Ectodermal cell (in vitro differentiated cells): Measurements from ENCODE around the gene VIM.

ENCODE experiments used
- H3K27ac ChIP-seq: 2 replicates; pipeline ENCODE4 v1.7.0; 2013; ENCODE audit warnings: mild to moderate bottlenecking, low read depth, low read length; ENCODE audit not compliant: insufficient read depth, poor library complexity, severe bottlenecking
- H3K27me3 ChIP-seq: 2 replicates; pipeline ENCODE4 v1.7.0; 2013; ENCODE audit warnings: mild to moderate bottlenecking, low read length; ENCODE audit not compliant: insufficient read depth, control insufficient read depth, poor library complexity, severe bottlenecking
- H3K36me3 ChIP-seq: one replicate; pipeline ENCODE4 v1.7.0; 2013; ENCODE audit warnings: low read length; ENCODE audit not compliant: control insufficient read depth, insufficient read depth
- H3K4me1 ChIP-seq: one replicate; pipeline ENCODE4 v1.7.0; 2013; ENCODE audit warnings: low read length; ENCODE audit not compliant: control insufficient read depth, insufficient read depth
- H3K4me3 ChIP-seq: 2 replicates; pipeline ENCODE4 v1.7.0; 2013; ENCODE audit warnings: low read depth, low read length, control low read depth; ENCODE audit not compliant: insufficient read depth
- H3K9me3 ChIP-seq: 2 replicates; pipeline ENCODE4 v1.7.0; 2013; ENCODE audit warnings: mild to moderate bottlenecking, low read length, moderate library complexity; ENCODE audit not compliant: control insufficient read depth
- WGBS, 2 experiments: methylation state at CpG; one replicate each; pipeline ENCODE4 v1.1.7; 2013; ENCODE audit warnings: missing lambda C conversion rate in 2 of 2; 5-methylcytosine and 5-hydroxymethylcytosine counted together

The VIM gene

DNA sequence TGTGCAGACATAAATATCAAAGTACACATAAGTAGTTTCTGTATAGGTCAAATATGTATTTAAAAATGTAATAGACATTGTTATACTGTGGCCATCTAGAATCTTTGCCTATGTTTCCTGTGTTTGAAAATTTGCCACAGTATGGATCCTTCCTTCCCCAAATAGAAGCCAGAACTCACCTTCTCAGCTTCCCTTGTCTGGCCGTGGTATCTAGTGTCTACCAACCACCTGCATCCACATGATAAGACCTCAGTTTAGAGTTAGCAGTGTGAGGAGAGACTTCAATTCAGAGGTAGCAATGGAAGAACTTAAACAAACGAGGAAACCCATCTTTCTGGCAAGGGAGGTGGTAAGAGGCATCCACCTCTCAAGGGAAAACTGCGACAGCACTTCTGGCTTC is 31.5 kb upstream of the VIM start:
- H3K4me3 ChIP-seq, result no peak overlapping the region
- 48 to 59% methylated on average over 2 to 3 of the region's 3 CpGs for WGBS, 2 experiments
- H3K36me3 ChIP-seq, result no peaks in the 10 kb centered on the region
- H3K9me3 ChIP-seq, result no peaks in the 10 kb centered on the region
- peaks cover 6% of the 10 kb centered on the region for H3K4me1 ChIP-seq
- no peaks in the 10 kb centered on the region for H3K27me3 ChIP-seq
- no peak overlapping the region for H3K27ac ChIP-seq

DNA sequence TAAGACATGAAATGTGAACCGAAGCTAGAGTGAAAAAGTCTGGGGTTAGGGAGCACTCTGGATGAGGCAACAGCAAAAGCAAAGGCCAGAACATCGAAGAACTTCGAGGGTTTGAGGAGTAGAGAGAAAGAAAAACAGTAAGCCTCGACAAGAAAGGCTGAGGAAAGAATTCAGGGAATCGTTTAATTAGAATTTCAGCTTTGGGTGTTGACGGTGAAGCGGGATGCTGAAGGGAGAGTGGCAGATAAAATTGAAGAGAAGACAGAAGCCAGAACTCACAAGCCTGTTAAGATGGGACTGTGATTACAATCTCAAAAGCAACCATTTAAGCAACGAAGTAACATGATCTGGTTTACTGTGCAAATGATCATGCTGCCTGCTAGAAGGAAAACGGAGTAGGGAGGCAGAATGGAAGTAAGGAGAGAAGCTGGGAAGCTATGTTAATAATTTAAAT is 28.7 kb upstream of the VIM start:
- Histone ChIP-seq H3K4me1 (peaks cover 18% of the 10 kb centered on the region), H3K4me3 (peak overlapping the region; percentile 2), H3K27me3 (no peaks in the 10 kb centered on the region), H3K9me3 (no peaks in the 10 kb centered on the region), H3K36me3 (no peaks in the 10 kb centered on the region), H3K27ac (peak overlapping the region; percentile 0)
- WGBS, 2 experiments, result 10 to 12% methylated on average over 9 of the region's 9 CpGs

DNA sequence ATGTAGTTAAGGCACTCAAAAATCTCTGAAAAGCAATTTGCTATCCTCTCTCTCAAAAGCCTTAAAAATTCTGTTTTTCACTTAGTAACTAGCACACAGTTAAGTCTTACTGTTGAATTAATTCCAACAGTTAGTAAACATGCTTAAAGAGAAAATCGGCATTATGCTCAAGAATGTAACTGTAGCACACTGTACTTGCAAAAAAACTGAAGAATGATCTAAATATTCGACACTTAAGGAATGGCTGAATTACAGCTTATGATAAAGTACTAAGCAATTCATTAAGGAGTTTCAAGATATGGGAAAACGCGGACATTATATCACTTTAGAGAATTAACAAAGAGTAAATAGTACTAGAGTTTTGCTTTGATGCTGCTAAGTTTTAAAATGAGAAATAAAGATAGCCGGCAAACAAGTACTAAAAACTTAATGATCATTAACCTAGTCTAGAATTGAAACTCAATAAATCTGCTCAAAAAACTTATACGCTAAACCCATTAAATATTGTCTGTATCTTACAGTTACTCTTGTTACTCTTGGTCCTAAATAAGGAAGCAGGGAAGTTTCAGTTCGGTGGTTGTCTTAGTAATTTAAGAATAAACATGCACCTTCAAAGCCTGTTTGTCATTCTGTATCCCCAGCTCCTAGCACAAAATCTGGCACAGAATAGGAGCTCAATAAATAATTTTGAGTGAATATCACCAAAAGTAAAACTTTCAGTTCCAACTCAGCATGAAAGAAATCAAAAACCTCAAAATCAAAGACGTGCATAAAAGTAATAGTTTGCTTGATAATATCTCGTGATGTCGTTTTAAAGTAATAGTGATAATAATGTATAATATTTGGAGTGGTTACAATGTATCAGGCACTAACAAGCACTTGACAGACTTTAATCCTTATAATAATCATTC is 27.8 kb upstream of the VIM start:
- Histone ChIP-seq H3K4me3 (peak overlapping the region; percentile 70), H3K4me1 (peaks cover 18% of the 10 kb centered on the region), H3K9me3 (no peaks in the 10 kb centered on the region), H3K36me3 (no peaks in the 10 kb centered on the region), H3K27ac (peak overlapping the region; percentile 97), H3K27me3 (no peaks in the 10 kb centered on the region)
- WGBS, 2 experiments, result 72 to 82% methylated on average over 3 to 9 of the region's 10 CpGs

DNA sequence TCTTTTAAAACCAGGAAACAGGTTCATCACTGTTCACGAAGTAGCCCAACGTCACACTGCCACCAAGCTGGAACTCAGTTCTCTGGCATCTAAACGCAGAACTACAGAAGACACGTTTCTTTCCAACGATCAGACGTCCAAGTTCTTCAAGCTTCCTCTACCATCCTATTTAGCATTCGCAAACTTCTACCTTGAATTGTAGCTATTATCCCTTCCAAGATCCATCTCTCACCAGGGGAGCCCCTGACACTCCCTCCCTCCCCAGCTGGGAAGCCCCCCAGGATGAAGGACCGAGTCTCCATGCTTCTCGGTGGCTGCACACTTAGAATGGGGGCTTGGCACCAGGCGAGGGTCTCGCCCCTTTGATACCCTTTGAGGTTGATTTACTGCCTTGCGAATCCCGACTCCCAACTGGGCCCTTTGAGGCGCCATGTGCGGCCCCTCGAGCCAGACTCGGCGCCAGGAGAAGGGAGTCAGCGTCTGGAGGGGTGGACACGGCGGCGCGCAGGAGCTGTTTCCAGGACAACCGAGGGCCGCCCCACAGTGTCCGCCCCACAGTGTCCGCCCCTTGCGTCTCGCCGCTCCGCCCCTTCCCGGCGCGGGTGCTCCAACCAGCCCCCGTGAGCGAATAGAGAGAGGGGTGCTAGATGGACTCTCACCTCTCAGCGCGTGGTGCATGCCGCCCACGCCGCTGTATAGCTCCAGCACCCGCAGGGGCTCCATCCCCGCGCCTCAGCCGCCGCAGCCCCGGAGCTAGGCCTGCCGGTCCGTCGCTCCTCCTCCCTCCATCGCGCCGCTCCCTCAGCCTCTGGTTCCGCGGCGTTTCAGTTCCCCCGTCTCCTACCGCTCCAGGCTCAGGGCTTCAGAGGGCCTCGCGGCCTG is 26.9 kb upstream of the VIM start, which contains the start of gene TRDMT1:
Gene TRDMT1, minus strand, starts transcription at position 761 of the 882 bp plus-strand sequence. Its CDS starts 38 bp downstream, at position 723.
- 0% methylated on average over 59 of the region's 60 CpGs for WGBS, 2 experiments
- no peaks in the 10 kb centered on the region for H3K9me3 ChIP-seq
- H3K4me3 ChIP-seq, result peak within 1 kb of the TSS; percentile 70
- no peaks in the 10 kb centered on the region for H3K27me3 ChIP-seq
- H3K27ac ChIP-seq, result peak within 1 kb of the TSS; percentile 97
- peaks cover 18% of the 10 kb centered on the region for H3K4me1 ChIP-seq
- no peaks in the 10 kb centered on the region for H3K36me3 ChIP-seq

DNA sequence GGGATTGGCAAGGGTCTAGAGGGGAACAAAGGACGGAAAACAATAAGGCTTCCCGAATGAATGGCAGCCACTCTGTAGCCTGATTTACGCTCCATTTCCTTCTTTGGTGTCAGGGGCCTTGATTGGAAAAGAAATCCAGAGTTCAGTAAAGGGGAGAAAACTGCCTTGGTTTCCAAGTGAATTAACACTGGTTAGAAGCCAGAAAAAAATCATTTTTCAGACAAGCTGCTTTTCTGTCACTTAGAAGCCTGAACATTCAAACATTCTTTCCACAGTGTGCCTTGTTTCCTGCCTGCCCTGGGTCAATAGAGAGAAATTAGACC is 26.3 kb upstream of the VIM start:
- WGBS, 2 experiments, result 0 to 2% methylated on average over 3 of the region's 3 CpGs
- Histone ChIP-seq H3K9me3 (no peaks in the 10 kb centered on the region), H3K27me3 (no peaks in the 10 kb centered on the region), H3K36me3 (no peaks in the 10 kb centered on the region), H3K4me1 (peaks cover 18% of the 10 kb centered on the region), H3K27ac (peak overlapping the region; percentile 97), H3K4me3 (peak overlapping the region; percentile 70)

DNA sequence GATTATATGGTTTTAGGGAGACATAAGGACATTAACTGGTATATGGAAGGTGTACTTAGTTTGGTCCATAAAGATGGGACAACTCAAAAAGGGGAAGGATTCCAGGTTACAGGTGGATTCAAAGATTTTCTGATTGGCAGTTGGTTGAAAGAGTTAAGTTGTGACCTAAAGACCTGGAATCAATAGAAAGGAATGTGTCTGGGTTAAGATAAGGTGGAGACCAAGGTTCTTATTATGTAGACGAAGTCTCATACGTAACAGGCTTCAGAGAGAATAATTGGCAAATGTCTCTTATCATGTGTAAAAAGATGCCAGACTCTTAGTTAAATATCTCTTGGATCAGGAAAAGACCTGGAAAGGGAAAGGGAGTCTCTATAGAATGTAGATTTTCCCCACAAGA is 25.5 kb upstream of the VIM start:
- Histone ChIP-seq H3K4me3 (no peak overlapping the region), H3K36me3 (no peaks in the 10 kb centered on the region), H3K4me1 (peaks cover 18% of the 10 kb centered on the region), H3K9me3 (no peaks in the 10 kb centered on the region), H3K27ac (peak overlapping the region; percentile 97), H3K27me3 (no peaks in the 10 kb centered on the region)
- WGBS, 2 experiments, result 93 to 94% methylated on average over 2 of the region's 2 CpGs

DNA sequence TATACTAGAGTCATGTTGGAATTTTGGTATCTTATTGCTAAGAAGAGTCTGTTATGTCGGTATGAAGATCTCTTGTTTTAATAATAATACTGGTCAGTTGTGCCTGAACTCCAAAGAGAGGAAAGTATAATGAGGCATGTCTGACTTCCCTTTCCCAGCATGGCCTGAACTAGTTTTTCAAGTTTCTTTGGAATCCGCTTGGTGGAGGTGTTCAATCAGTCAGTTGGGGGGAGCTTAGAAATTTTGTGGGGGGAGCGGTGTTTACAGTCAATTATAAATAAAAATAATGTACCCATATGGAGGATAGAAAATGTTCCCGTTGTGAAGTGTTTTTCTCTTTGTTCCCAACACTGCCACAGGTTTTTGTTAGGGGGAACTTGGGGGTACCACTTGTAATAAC is 25.0 kb upstream of the VIM start:
- peaks cover 18% of the 10 kb centered on the region for H3K4me1 ChIP-seq
- H3K27ac ChIP-seq, result no peak overlapping the region
- 87 to 90% methylated on average over 2 to 4 of the region's 4 CpGs for WGBS, 2 experiments
- H3K27me3 ChIP-seq, result no peaks in the 10 kb centered on the region
- H3K9me3 ChIP-seq, result no peaks in the 10 kb centered on the region
- H3K4me3 ChIP-seq, result no peak overlapping the region
- no peaks in the 10 kb centered on the region for H3K36me3 ChIP-seq

DNA sequence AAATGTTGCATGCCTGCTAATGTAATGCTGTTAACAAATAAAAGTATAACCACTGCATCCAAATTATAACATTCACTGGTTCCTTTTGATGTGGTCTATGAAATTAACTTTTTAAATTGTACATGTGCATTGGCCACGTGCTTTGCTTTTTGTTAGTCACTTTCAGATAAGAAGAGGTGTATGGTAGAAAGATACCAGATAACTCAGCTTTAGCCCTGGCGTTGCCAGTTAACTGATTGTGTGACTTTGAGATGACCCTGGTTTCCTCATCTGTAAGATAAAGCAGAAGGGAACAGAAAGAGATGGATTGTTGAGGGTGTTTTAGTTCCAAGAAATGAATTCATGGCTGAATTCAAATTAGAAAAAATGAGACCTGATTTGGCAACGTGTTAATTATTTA is 24.6 kb upstream of the VIM start:
- Histone ChIP-seq H3K4me3 (no peak overlapping the region), H3K36me3 (no peaks in the 10 kb centered on the region), H3K9me3 (no peaks in the 10 kb centered on the region), H3K4me1 (peaks cover 18% of the 10 kb centered on the region), H3K27me3 (no peaks in the 10 kb centered on the region), H3K27ac (no peak overlapping the region)
- WGBS, 2 experiments, result 65 to 96% methylated on average over 2 to 3 of the region's 3 CpGs

DNA sequence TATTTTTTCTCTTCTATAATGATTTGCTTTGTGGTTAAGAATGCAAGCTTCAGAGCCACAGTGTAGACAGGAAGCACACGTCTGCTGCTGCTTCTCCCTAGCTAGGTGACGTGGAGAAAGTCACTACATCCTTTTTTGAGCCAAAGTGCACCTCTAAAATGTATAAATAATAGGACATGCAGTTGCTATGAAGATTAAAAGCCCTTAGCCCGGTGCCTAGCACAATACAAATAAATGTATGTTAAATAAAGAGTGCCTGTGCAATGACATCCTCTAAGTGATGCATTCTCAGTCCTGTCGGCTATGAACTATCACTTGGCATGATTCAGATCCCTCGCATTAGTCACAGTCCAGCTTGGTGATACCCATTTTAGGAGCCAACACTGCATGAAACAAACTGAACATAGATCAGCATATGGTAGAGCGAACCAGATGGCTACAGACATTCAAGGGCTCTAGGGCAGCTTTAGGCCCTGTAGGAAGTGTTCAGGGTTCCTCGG is 21.8 kb upstream of the VIM start:
- no peaks in the 10 kb centered on the region for H3K36me3 ChIP-seq
- no peak overlapping the region for H3K4me3 ChIP-seq
- H3K4me1 ChIP-seq, result peaks cover 15% of the 10 kb centered on the region
- no peaks in the 10 kb centered on the region for H3K9me3 ChIP-seq
- H3K27ac ChIP-seq, result no peak overlapping the region
- WGBS, 2 experiments, result 92 to 97% methylated on average over 7 of the region's 7 CpGs
- H3K27me3 ChIP-seq, result no peaks in the 10 kb centered on the region

DNA sequence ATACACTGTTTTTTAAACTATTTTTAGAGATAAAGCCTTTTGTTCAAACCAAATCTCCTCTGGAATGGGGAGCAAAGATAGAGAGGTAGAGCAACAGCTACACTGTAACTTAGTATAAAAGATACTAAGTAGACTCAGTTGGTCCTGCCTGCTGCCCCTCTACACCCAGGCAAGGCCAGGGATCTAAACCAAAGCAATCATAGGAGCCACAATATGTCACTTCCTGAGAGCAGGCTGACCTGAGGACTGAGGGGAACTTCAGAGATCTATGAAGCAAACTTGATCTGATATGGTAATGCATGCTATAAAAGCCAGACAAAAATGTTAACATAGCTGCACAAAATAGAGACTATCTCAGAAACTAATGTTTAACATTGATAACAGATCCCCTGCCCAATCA is 19.6 kb upstream of the VIM start:
- Histone ChIP-seq H3K36me3 (no peaks in the 10 kb centered on the region), H3K4me1 (peaks cover 3% of the 10 kb centered on the region), H3K27ac (no peak overlapping the region), H3K27me3 (no peaks in the 10 kb centered on the region), H3K4me3 (no peak overlapping the region), H3K9me3 (no peaks in the 10 kb centered on the region)
